LNCaP clone FGC (cell line): ENCODE results near the gene ARHGAP30.
A peak's percentile ranks its signal among the peaks of the same experiment; 100 is the strongest.
"Not testable (repeated sequence)": the region's sequence is repeated elsewhere in the genome, so short reads cannot be mapped to it uniquely, and the experiment has no call there.

Experiments
- DNase-seq: peaks from one replicate; pipeline ENCODE4 v3.0.0-alpha.2; 2011; ENCODE audit warnings: low read depth
- H3K4me3 ChIP-seq: 2 replicates; pipeline ENCODE4 v1.5.1; 2011; ENCODE audit warnings: mild to moderate bottlenecking, low read depth, low read length, control low read depth
- CTCF ChIP-seq: IDR thresholded peaks from 2 replicates; pipeline ENCODE4 v1.5.1; 2012; ENCODE audit warnings: mild to moderate bottlenecking; ENCODE audit not compliant: control insufficient read depth, insufficient read depth; ENCODE audit errors: extremely low read depth

ARHGAP30 gene

GRCh38 chr1:161017756-161018630 lies 51.7 kb downstream of the ARHGAP30 start:
- H3K4me3 ChIP-seq = no peak overlapping the region
- no peak for TF ChIP-seq CTCF
- DNase-seq = no peak

GRCh38 chr1:161017181-161017580 lies 52.5 kb downstream of the ARHGAP30 start:
- not testable (repeated sequence) for DNase-seq, H3K4me3 ChIP-seq

- not testable (repeated sequence) for H3K4me3 ChIP-seq, DNase-seq
Measured at GRCh38 chr1:161016683-161017082, 53.0 kb downstream of the ARHGAP30 start.

GRCh38 chr1:161013488-161014230 lies 56.0 kb downstream of the ARHGAP30 start:
- peak; percentile 36 for DNase-seq

GRCh38 chr1:161013131-161013487 lies 56.6 kb downstream of the ARHGAP30 start:
- no peak for DNase-seq
- no peak for TF ChIP-seq CTCF
- H3K4me3 ChIP-seq = peak overlapping the region; percentile 30

More at GRCh38 chr1:161013488-161014230, 56.0 kb downstream of the ARHGAP30 start:
- peak overlapping the region; percentile 30 for H3K4me3 ChIP-seq
- no peak for TF ChIP-seq CTCF

GRCh38 chr1:161012420-161012819 lies 57.3 kb downstream of the ARHGAP30 start:
- TF ChIP-seq CTCF = no peak
- DNase-seq = no peak
- H3K4me3 ChIP-seq = no peak overlapping the region

- TF ChIP-seq CTCF = no peak
- DNase-seq = no peak
- no peak overlapping the region for H3K4me3 ChIP-seq
Measured at GRCh38 chr1:161009602-161010211, 60.0 kb downstream of the ARHGAP30 start.
